Neural cell (in vitro differentiated cells): ENCODE results near the gene ANTXR1. TPM values are rescaled to one million over a fixed set of nuclear protein-coding genes. Genes with fewer than 3 reads are reported as not detected.

Experiments used
- H2AFZ ChIP-seq: fragments of 200-600, 300-800 bp; sonication (generic), shearing (Covaris generic); 2 replicates; pipeline ENCODE4 v1.6.0; 2014; ENCODE audit warnings: low read depth, mild to moderate bottlenecking, antibody characterized with exemption, low read length, moderate library complexity
- H3F3A ChIP-seq: fragments of 200-600 bp; shearing (Covaris generic); 2 replicates; pipeline ENCODE4 v1.6.1; 2016; ENCODE audit warnings: mild to moderate bottlenecking, moderate library complexity, mixed read lengths, antibody characterized with exemption, low read length; ENCODE audit not compliant: insufficient read depth, poor library complexity, severe bottlenecking
- H3K27ac ChIP-seq: fragments of 200-600, 300-800 bp; sonication (generic), shearing (Covaris generic); 2 replicates; pipeline ENCODE4 v1.5.1; 2014; ENCODE audit warnings: mild to moderate bottlenecking, low read length, moderate library complexity
- H3K27me3 ChIP-seq: fragments of 300-800, 200-600 bp; sonication (generic), shearing (Covaris generic); 2 replicates; pipeline ENCODE4 v1.6.0; 2014; ENCODE audit warnings: mild to moderate bottlenecking, low read depth, low read length, moderate library complexity; ENCODE audit not compliant: insufficient read depth
- H3K36me3 ChIP-seq: fragments of 300-800, 200-600 bp; sonication (generic), shearing (Covaris generic); 2 replicates; pipeline ENCODE4 v1.5.1; 2014; ENCODE audit warnings: mild to moderate bottlenecking, antibody characterized with exemption, low read length, moderate library complexity; ENCODE audit not compliant: insufficient read depth
- H3K4me2 ChIP-seq: fragments of 300-800, 200-600 bp; sonication (generic), shearing (Covaris generic); 2 replicates; pipeline ENCODE4 v1.6.0; 2014; ENCODE audit warnings: mild to moderate bottlenecking, low read length
- H3K4me3 ChIP-seq: fragments of 300-800, 200-600 bp; sonication (generic), shearing (Covaris generic); 2 replicates; pipeline ENCODE4 v1.5.1; 2014; ENCODE audit warnings: mild to moderate bottlenecking, low read length, moderate library complexity
- H3K79me2 ChIP-seq: fragments of 200-600 bp; shearing (Covaris generic); replicated peaks from 2 replicates; pipeline ENCODE4 v1.6.0; 2014; ENCODE audit warnings: mild to moderate bottlenecking, low read length, moderate library complexity; ENCODE audit not compliant: insufficient read depth
- H3K9ac ChIP-seq: fragments of 300-800, 200-600 bp; sonication (generic), shearing (Covaris generic); 2 replicates; pipeline ENCODE4 v1.6.1; 2016; ENCODE audit warnings: mild to moderate bottlenecking, low read length, mixed read lengths
- H3K9me2 ChIP-seq: fragments of 200-600 bp; shearing (Covaris generic); 2 replicates; pipeline ENCODE4 v1.6.1; 2016; ENCODE audit warnings: mild to moderate bottlenecking, low read length, mixed read lengths; ENCODE audit not compliant: insufficient read depth
- H3K9me3 ChIP-seq: fragments of 200-600, 300-800 bp; sonication (generic), shearing (Covaris generic); 2 replicates; pipeline ENCODE4 v1.6.1; 2016; ENCODE audit warnings: mild to moderate bottlenecking, mixed run types, low read length, moderate library complexity, mixed read lengths
- H4K20me1 ChIP-seq: fragments of 200-600 bp; shearing (Covaris generic); 2 replicates; pipeline ENCODE4 v1.6.1; 2016; ENCODE audit warnings: mild to moderate bottlenecking, mixed run types; ENCODE audit not compliant: insufficient read depth
- CTCF ChIP-seq: fragments of 450-650 bp; IDR thresholded peaks from 2 replicates; pipeline ENCODE4 v1.5.1; 2014; ENCODE audit warnings: antibody characterized with exemption, mild to moderate bottlenecking, moderate library complexity; ENCODE audit not compliant: poor library complexity, severe bottlenecking
- EP300 ChIP-seq: fragments of 450-650 bp; conservative IDR thresholded peaks from 2 replicates; pipeline ENCODE4 v1.6.1; 2014; ENCODE audit warnings: antibody characterized with exemption, mild to moderate bottlenecking, moderate library complexity; ENCODE audit not compliant: poor library complexity, severe bottlenecking
- EZH2 ChIP-seq: fragments of 200-600, 300-800 bp; shearing (Covaris generic), sonication (generic); IDR thresholded peaks from 2 replicates; pipeline ENCODE4 v1.6.1; 2014; ENCODE audit warnings: antibody characterized with exemption, low read length, borderline replicate concordance, mild to moderate bottlenecking; ENCODE audit not compliant: insufficient read depth, poor library complexity, severe bottlenecking
- MXI1 ChIP-seq: fragments of 450-650 bp; conservative IDR thresholded peaks from 2 replicates; pipeline ENCODE4 v1.6.1; 2014; ENCODE audit warnings: antibody characterized with exemption, mild to moderate bottlenecking; ENCODE audit not compliant: poor library complexity, severe bottlenecking
- POLR2AphosphoS5 ChIP-seq: IDR thresholded peaks from 2 replicates; pipeline ENCODE4 v1.6.1; 2012
- RAD21 ChIP-seq: fragments of 450-650 bp; conservative IDR thresholded peaks from 2 replicates; pipeline ENCODE4 v1.6.1; 2014; ENCODE audit warnings: antibody characterized with exemption, mild to moderate bottlenecking, moderate library complexity
- REST ChIP-seq: IDR thresholded peaks from 2 replicates; pipeline ENCODE4 v1.6.1; 2012; ENCODE audit warnings: borderline replicate concordance
- SMC3 ChIP-seq: fragments of 450-650 bp; conservative IDR thresholded peaks from 2 replicates; pipeline ENCODE4 v1.6.1; 2014; ENCODE audit warnings: antibody characterized with exemption, mild to moderate bottlenecking, moderate library complexity; ENCODE audit not compliant: poor library complexity
- TAF1 ChIP-seq: IDR thresholded peaks from 2 replicates; pipeline ENCODE4 v1.6.1; 2012; ENCODE audit warnings: low read depth
- polyA plus RNA-seq: library from polyadenylated mRNA; depleted of rRNA; stranded (reverse); fragments of >200 nt; gene quantifications from 2 replicates; pipeline ENCODE4 v1.2.3, GENCODE V29; 2014

The ANTXR1 gene
- polyA plus RNA-seq, 1 donor from 2014 or later, result 4.9 TPM

- H3K9me3 ChIP-seq, result no peaks in the 10 kb centered on the region
- H3K27ac ChIP-seq, result no peak overlapping the region
- TF ChIP-seq TAF1 (no peak), EP300 (no peak), REST (no peak), MXI1 (no peak), CTCF (no peak), POLR2AphosphoS5 (no peak), EZH2 (no peak)
- H2AFZ ChIP-seq, result no peak overlapping the region
- H3K4me2 ChIP-seq, result no peak overlapping the region
- H3F3A ChIP-seq, result no peaks in the 10 kb centered on the region
- H3K4me3 ChIP-seq, result no peak overlapping the region
- H3K79me2 ChIP-seq, result no peaks in the 10 kb centered on the region
- H4K20me1 ChIP-seq, result no peaks in the 10 kb centered on the region
- H3K9me2 ChIP-seq, result no peaks in the 10 kb centered on the region
- no peak overlapping the region for H3K9ac ChIP-seq
- H3K36me3 ChIP-seq, result no peaks in the 10 kb centered on the region
- no peaks in the 10 kb centered on the region for H3K27me3 ChIP-seq
Observed at GRCh38 chr2:69131452-69131851, 118.5 kb downstream of the ANTXR1 start.

- no peaks in the 10 kb centered on the region for H3F3A ChIP-seq
- H2AFZ ChIP-seq, result no peak overlapping the region
- no peak overlapping the region for H3K4me3 ChIP-seq
- no peaks in the 10 kb centered on the region for H3K9me2 ChIP-seq
- no peak overlapping the region for H3K27ac ChIP-seq
- no peaks in the 10 kb centered on the region for H3K27me3 ChIP-seq
- H3K9ac ChIP-seq, result no peak overlapping the region
- TF ChIP-seq EZH2 (no peak), POLR2AphosphoS5 (no peak), TAF1 (no peak), REST (no peak), RAD21 (no peak), CTCF (no peak), MXI1 (no peak), EP300 (no peak), SMC3 (no peak)
- no peak overlapping the region for H3K4me2 ChIP-seq
- no peaks in the 10 kb centered on the region for H3K9me3 ChIP-seq
- H3K79me2 ChIP-seq, result no peaks in the 10 kb centered on the region
- no peaks in the 10 kb centered on the region for H4K20me1 ChIP-seq
- no peaks in the 10 kb centered on the region for H3K36me3 ChIP-seq
Observed at GRCh38 chr2:69131983-69132675, 119.2 kb downstream of the ANTXR1 start.
